ENCODE results near the gene HNRNPH3.

GRCh38 chr10:68318331-68319059 is 13.4 kb upstream of the HNRNPH3 start:
- TF ChIP-seq JUN (IDR thresholded peaks at IDR 0.05) (no peak), JUNB (IDR thresholded peaks at IDR 0.05) (no peak), POLR2A (IDR thresholded peaks at IDR 0.05; ENCODE audit: low read length) (no peak), CBX2 (IDR thresholded peaks at IDR 0.05; ENCODE audit: borderline replicate concordance, low read depth) (no peak), GATA3 (IDR thresholded peaks at IDR 0.05; ENCODE audit: borderline replicate concordance) (no peak), ZC3H11A (IDR thresholded peaks at IDR 0.05) (no peak), HDAC2 (IDR thresholded peaks at IDR 0.05) (no peak), RFX5 (IDR thresholded peaks at IDR 0.05) (no peak), PHF8 (IDR thresholded peaks at IDR 0.05; ENCODE audit: borderline replicate concordance, low read depth) (no peak), SMC3 (IDR thresholded peaks at IDR 0.05) (no peak), CEBPB (IDR thresholded peaks at IDR 0.05) (no peak), CBX8 (IDR thresholded peaks at IDR 0.05) (no peak)
- TF ChIP-seq, protein P1, sequence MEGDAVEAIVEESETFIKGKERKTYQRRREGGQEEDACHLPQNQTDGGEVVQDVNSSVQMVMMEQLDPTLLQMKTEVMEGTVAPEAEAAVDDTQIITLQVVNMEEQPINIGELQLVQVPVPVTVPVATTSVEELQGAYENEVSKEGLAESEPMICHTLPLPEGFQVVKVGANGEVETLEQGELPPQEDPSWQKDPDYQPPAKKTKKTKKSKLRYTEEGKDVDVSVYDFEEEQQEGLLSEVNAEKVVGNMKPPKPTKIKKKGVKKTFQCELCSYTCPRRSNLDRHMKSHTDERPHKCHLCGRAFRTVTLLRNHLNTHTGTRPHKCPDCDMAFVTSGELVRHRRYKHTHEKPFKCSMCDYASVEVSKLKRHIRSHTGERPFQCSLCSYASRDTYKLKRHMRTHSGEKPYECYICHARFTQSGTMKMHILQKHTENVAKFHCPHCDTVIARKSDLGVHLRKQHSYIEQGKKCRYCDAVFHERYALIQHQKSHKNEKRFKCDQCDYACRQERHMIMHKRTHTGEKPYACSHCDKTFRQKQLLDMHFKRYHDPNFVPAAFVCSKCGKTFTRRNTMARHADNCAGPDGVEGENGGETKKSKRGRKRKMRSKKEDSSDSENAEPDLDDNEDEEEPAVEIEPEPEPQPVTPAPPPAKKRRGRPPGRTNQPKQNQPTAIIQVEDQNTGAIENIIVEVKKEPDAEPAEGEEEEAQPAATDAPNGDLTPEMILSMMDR (IDR thresholded peaks at IDR 0.05): no peak

Data from A549 (cell line).